PC-3 (cell line): ENCODE results near the gene HAGH.

Source experiments
- EZH2phosphoT487 ChIP-seq: fragments of 300-600 bp; sonication (generic); IDR thresholded peaks from 2 replicates; pipeline ENCODE4 v1.6.1; 2018; ENCODE audit warnings: mild to moderate bottlenecking, antibody characterized with exemption, low read length, borderline replicate concordance
- TF ChIP-seq, protein P1 (sequence below): fragments of 300-600 bp; sonication (generic); conservative IDR thresholded peaks from 2 replicates; pipeline ENCODE4 v1.5.1; 2017; ENCODE audit warnings: antibody characterized with exemption, low read depth, mild to moderate bottlenecking, low read length

DNA sequence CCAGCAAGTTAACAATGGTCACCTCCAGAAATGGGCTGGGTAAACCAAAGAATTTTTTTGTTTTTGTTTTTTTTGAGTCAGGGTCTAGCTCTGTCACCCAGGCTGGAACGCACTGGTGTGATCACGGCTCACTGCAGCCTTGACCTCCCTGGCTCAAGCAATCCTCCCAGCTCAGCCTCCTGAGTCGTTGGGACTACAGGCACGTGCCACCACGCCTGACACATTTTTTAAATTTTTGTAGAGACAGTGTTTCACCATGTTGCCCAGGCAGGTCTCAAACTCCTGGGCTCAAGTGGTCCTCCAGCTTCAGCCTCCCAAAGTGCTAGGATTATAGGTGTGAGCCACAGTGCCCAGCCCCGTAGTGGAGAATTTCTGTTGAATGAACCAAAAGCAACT lies 46.0 kb downstream of the HAGH start:
- TF ChIP-seq, protein P1, sequence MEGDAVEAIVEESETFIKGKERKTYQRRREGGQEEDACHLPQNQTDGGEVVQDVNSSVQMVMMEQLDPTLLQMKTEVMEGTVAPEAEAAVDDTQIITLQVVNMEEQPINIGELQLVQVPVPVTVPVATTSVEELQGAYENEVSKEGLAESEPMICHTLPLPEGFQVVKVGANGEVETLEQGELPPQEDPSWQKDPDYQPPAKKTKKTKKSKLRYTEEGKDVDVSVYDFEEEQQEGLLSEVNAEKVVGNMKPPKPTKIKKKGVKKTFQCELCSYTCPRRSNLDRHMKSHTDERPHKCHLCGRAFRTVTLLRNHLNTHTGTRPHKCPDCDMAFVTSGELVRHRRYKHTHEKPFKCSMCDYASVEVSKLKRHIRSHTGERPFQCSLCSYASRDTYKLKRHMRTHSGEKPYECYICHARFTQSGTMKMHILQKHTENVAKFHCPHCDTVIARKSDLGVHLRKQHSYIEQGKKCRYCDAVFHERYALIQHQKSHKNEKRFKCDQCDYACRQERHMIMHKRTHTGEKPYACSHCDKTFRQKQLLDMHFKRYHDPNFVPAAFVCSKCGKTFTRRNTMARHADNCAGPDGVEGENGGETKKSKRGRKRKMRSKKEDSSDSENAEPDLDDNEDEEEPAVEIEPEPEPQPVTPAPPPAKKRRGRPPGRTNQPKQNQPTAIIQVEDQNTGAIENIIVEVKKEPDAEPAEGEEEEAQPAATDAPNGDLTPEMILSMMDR = no peak
- TF ChIP-seq EZH2phosphoT487 = no peak
